GM23248 (cell line): ENCODE measurements around the gene PALMD. TPM values are rescaled to one million over a fixed set of nuclear protein-coding genes. Genes with fewer than 3 reads are reported as not detected.

Experiments used
- DNase-seq: peaks from one replicate; pipeline ENCODE4 v3.0.0-alpha.2; 2015
- H2AFZ ChIP-seq: fragments of 200-600 bp; sonication (generic); 2 replicates; pipeline ENCODE4 v1.6.1; 2016; ENCODE audit warnings: antibody characterized with exemption
- H3F3A ChIP-seq: fragments of 200-600 bp; sonication (generic); 2 replicates; pipeline ENCODE4 v1.6.1; 2016; ENCODE audit warnings: mild to moderate bottlenecking, antibody characterized with exemption, mixed run types; ENCODE audit not compliant: insufficient read depth
- H3K27ac ChIP-seq: fragments of 200-600 bp; sonication (generic); 2 replicates; pipeline ENCODE4 v1.5.1; 2016; ENCODE audit warnings: mild to moderate bottlenecking
- H3K27me3 ChIP-seq: fragments of 200-600 bp; sonication (generic); replicated peaks from 2 replicates; pipeline ENCODE4 v1.6.1; 2016; ENCODE audit warnings: mild to moderate bottlenecking; ENCODE audit not compliant: insufficient read depth
- H3K36me3 ChIP-seq: fragments of 200-600 bp; sonication (generic); 2 replicates; pipeline ENCODE4 v1.6.1; 2016; ENCODE audit warnings: low read depth, mild to moderate bottlenecking
- H3K4me1 ChIP-seq: fragments of 200-600 bp; sonication (generic); 2 replicates; pipeline ENCODE4 v1.6.1; 2016; ENCODE audit warnings: mild to moderate bottlenecking; ENCODE audit not compliant: insufficient read depth
- H3K4me2 ChIP-seq: fragments of 200-600 bp; sonication (generic); one replicate; pipeline ENCODE4 v1.6.1; 2016; ENCODE audit warnings: mild to moderate bottlenecking; ENCODE audit not compliant: unreplicated experiment
- H3K4me3 ChIP-seq: fragments of 200-600 bp; sonication (generic); 2 replicates; pipeline ENCODE4 v1.5.1; 2016; ENCODE audit warnings: mild to moderate bottlenecking
- H3K79me2 ChIP-seq: fragments of 200-600 bp; sonication (generic); 2 replicates; pipeline ENCODE4 v1.6.1; 2016; ENCODE audit warnings: mild to moderate bottlenecking; ENCODE audit not compliant: insufficient read depth
- H3K9ac ChIP-seq: fragments of 200-600 bp; sonication (generic); 2 replicates; pipeline ENCODE4 v1.6.1; 2016; ENCODE audit warnings: mild to moderate bottlenecking
- H3K9me2 ChIP-seq: fragments of 200-600 bp; sonication (generic); 2 replicates; pipeline ENCODE4 v1.6.1; 2016; ENCODE audit warnings: mixed run types, mild to moderate bottlenecking, moderate library complexity; ENCODE audit not compliant: insufficient read depth
- H3K9me3 ChIP-seq: fragments of 200-600 bp; sonication (generic); one replicate; pipeline ENCODE4 v1.6.1; 2017; ENCODE audit warnings: low read depth
- H4K20me1 ChIP-seq: fragments of 200-600 bp; sonication (generic); 2 replicates; pipeline ENCODE4 v1.6.0; 2016; ENCODE audit not compliant: insufficient read depth
- EZH2 ChIP-seq: fragments of 200-600 bp; sonication (generic); IDR thresholded peaks from 2 replicates; pipeline ENCODE4 v1.6.1; 2018; ENCODE audit warnings: antibody characterized with exemption, mild to moderate bottlenecking; ENCODE audit not compliant: insufficient read depth, poor library complexity, severe bottlenecking
- EZH2phosphoT487 ChIP-seq: fragments of 200-600 bp; sonication (generic); IDR thresholded peaks from 2 replicates; pipeline ENCODE4 v1.6.1; 2018; ENCODE audit warnings: antibody characterized with exemption, moderate library complexity, mild to moderate bottlenecking, low read depth; ENCODE audit not compliant: insufficient read depth
- WGBS, 2 experiments: methylation state at CpG; one replicate each; pipeline ENCODE4 v1.1.6; 2015 to 2017; ENCODE audit warnings: low lambda C conversion rate in 2 of 2, low coverage in 1 of 2; ENCODE audit errors: missing lambda C conversion rate in 2 of 2; 5-methylcytosine and 5-hydroxymethylcytosine counted together
- in situ Hi-C: fragments of 300-500 bp; cut with MboI; formaldehyde crosslinking; loops from 2 replicates; pipeline ENCODE4 v1.15.0; 2020
- polyA plus RNA-seq: library from polyadenylated mRNA; unstranded; fragments of >200 nt; fragmentation: Nextera tagmentation; extraction: Ambion mirVana; gene quantifications from 2 replicates; pipeline ENCODE4 v1.2.1, GENCODE V29; 2016
- total RNA-seq: library from RNA; depleted of rRNA; stranded (reverse); fragments of >200 nt; shearing (Covaris generic); gene quantifications from 2 replicates; pipeline ENCODE4 v1.2.3, GENCODE V29; 2014

Gene PALMD
- total and polyA plus RNA-seq, 2 experiments from 2014 or later, result 0.09 to 0.11 TPM

- peak overlapping the region; percentile 22; the same call in 1 of the 2 replicates for H3K9ac ChIP-seq
- H3F3A ChIP-seq, result peaks cover 17% of the 10 kb centered on the region
- peaks cover 27% of the 10 kb centered on the region for H3K4me1 ChIP-seq
- H3K36me3 ChIP-seq, result no peaks in the 10 kb centered on the region
- peak; percentile 27 for DNase-seq
- H3K27me3 ChIP-seq, result no peaks in the 10 kb centered on the region
- in situ Hi-C loops, result no loop called here
- H3K9me2 ChIP-seq, result no peaks in the 10 kb centered on the region
- WGBS, 2 experiments, result 50 to 55% methylated on average over 1 of the region's 1 CpG
- H3K4me3 ChIP-seq, result peak overlapping the region; percentile 38
- H4K20me1 ChIP-seq, result no peaks in the 10 kb centered on the region
- no peaks in the 10 kb centered on the region for H3K9me3 ChIP-seq
- H3K4me2 ChIP-seq, result peak overlapping the region; percentile 47
- H3K27ac ChIP-seq, result peak overlapping the region; percentile 44
- H2AFZ ChIP-seq, result peak overlapping the region; percentile 89
- TF ChIP-seq EZH2phosphoT487 (no peak), EZH2 (no peak)
- no peaks in the 10 kb centered on the region for H3K79me2 ChIP-seq
Measured at GRCh38 chr1:99603699-99604560, 42.0 kb upstream of the PALMD start.

DNA sequence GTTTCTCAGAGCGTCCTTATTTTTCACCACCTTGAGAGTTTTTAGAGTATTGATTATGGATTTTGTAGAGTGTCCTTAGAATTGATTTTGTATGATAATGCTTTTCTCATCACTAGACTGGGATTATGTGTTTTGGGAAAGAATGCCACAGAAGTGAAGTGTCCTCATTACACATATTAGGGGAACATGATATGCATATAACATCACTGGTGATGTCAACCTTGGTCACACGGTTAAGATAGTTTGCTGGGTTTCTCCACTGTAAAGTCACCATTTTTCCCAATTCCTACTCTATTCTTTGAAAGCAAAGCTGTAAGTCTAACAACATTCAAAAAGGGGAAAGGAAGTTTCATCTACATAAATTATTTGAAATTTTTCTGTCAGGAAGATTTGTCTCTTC, 39.6 kb upstream of the PALMD start:
- WGBS, 2 experiments, result 60 to 62% methylated on average over 2 of the region's 2 CpGs
- TF ChIP-seq EZH2phosphoT487 (no peak), EZH2 (no peak)
- H4K20me1 ChIP-seq, result no peaks in the 10 kb centered on the region
- no peak overlapping the region for H2AFZ ChIP-seq
- H3F3A ChIP-seq, result peaks cover 6% of the 10 kb centered on the region; the same call in 1 of the 2 replicates
- in situ Hi-C loops, result no loop called here
- no peak overlapping the region for H3K27ac ChIP-seq
- H3K4me3 ChIP-seq, result no peak overlapping the region
- H3K27me3 ChIP-seq, result no peaks in the 10 kb centered on the region
- H3K4me1 ChIP-seq, result peaks cover 12% of the 10 kb centered on the region
- no peak overlapping the region for H3K4me2 ChIP-seq
- no peaks in the 10 kb centered on the region for H3K79me2 ChIP-seq
- DNase-seq, result peak; percentile 35
- H3K9me2 ChIP-seq, result no peaks in the 10 kb centered on the region
- no peak overlapping the region for H3K9ac ChIP-seq
- H3K36me3 ChIP-seq, result no peaks in the 10 kb centered on the region
- H3K9me3 ChIP-seq, result no peaks in the 10 kb centered on the region

- Histone ChIP-seq H3K36me3 (no peaks in the 10 kb centered on the region), H3K9ac (no peak overlapping the region), H3K4me2 (no peak overlapping the region), H3K79me2 (no peaks in the 10 kb centered on the region), H3F3A (peaks cover 6% of the 10 kb centered on the region; the same call in 1 of the 2 replicates), H2AFZ (no peak overlapping the region), H3K27me3 (no peaks in the 10 kb centered on the region), H4K20me1 (no peaks in the 10 kb centered on the region), H3K9me3 (no peaks in the 10 kb centered on the region), H3K4me1 (peaks cover 12% of the 10 kb centered on the region), H3K9me2 (no peaks in the 10 kb centered on the region), H3K27ac (no peak overlapping the region), H3K4me3 (no peak overlapping the region)
- no peak for DNase-seq
- TF ChIP-seq EZH2 (no peak), EZH2phosphoT487 (no peak)
- in situ Hi-C loops, result no loop called here
- 87 to 97% methylated on average over 1 of the region's 1 CpG for WGBS, 2 experiments
Measured at GRCh38 chr1:99607590-99607989, 38.3 kb upstream of the PALMD start.

- no peak for DNase-seq
- in situ Hi-C loops, result no loop called here
- no peaks in the 10 kb centered on the region for H3K36me3 ChIP-seq
- peaks cover 6% of the 10 kb centered on the region; the same call in 1 of the 2 replicates for H3F3A ChIP-seq
- no peaks in the 10 kb centered on the region for H3K9me3 ChIP-seq
- H3K4me2 ChIP-seq, result no peak overlapping the region
- peaks cover 12% of the 10 kb centered on the region for H3K4me1 ChIP-seq
- no peak overlapping the region for H2AFZ ChIP-seq
- no peaks in the 10 kb centered on the region for H3K79me2 ChIP-seq
- 78 to 91% methylated on average over 2 of the region's 2 CpGs for WGBS, 2 experiments
- no peak overlapping the region for H3K9ac ChIP-seq
- no peak overlapping the region for H3K27ac ChIP-seq
- H4K20me1 ChIP-seq, result no peaks in the 10 kb centered on the region
- H3K27me3 ChIP-seq, result no peaks in the 10 kb centered on the region
- H3K4me3 ChIP-seq, result no peak overlapping the region
- no peaks in the 10 kb centered on the region for H3K9me2 ChIP-seq
- TF ChIP-seq EZH2phosphoT487 (no peak), EZH2 (no peak)
Measured at GRCh38 chr1:99608058-99608457, 37.9 kb upstream of the PALMD start.
